Panc1 (cell line): ENCODE measurements around the gene FAM81A. TPM values are rescaled to one million over a fixed set of nuclear protein-coding genes. Genes with fewer than 3 reads are reported as not detected.

Experiments
- ATAC-seq: fragments of 200-7000 bp; cut with Tn5 transposase; 2 replicates; pipeline ENCODE4 v1.9.1; 2020; ENCODE audit warnings: mild to moderate bottlenecking, moderate library complexity
- BruUV-seq: library from RNA; stranded (reverse); fragments of 400-500 nt; replicated peaks from 2 replicates; lab custom pipeline; 2021; lab: Mats Ljungman, UMichigan
- CTCF ChIA-PET: fragments of 300-600 bp; sonication (Branson Sonifier 250); formaldehyde crosslinking; loops from one replicate; lab custom pipeline; 2022; ENCODE audit warnings: antibody characterized with exemption; lab: Charles Lee
- POLR2A ChIA-PET: fragments of 300-600 bp; sonication (Branson Sonifier 250); formaldehyde crosslinking; loops from one replicate; lab custom pipeline; 2022; ENCODE audit warnings: antibody characterized with exemption; lab: Charles Lee
- DNase-seq: peaks from one replicate; pipeline ENCODE4 v3.0.0-alpha.2; 2010; ENCODE audit warnings: low read depth, low spot score
- H3K27ac ChIP-seq: 2 replicates; pipeline ENCODE4 v1.5.1; 2011; ENCODE audit warnings: mild to moderate bottlenecking, low read length, inconsistent platforms
- H3K27me3 ChIP-seq: fragments of 200-500 bp; sonication (Bioruptor generic); 2 replicates; pipeline ENCODE4 v1.6.0; 2014; ENCODE audit warnings: low read length, inconsistent platforms; ENCODE audit not compliant: control insufficient read depth, insufficient read depth
- H3K36me3 ChIP-seq: fragments of 200-500 bp; sonication (Bioruptor generic); 2 replicates; pipeline ENCODE4 v1.5.1; 2014; ENCODE audit warnings: inconsistent platforms, mild to moderate bottlenecking, low read length, moderate library complexity; ENCODE audit not compliant: control insufficient read depth, insufficient read depth
- H3K4me1 ChIP-seq: 2 replicates; pipeline ENCODE4 v1.5.1; 2011; ENCODE audit warnings: inconsistent platforms, mild to moderate bottlenecking, low read length, moderate library complexity; ENCODE audit not compliant: control insufficient read depth, insufficient read depth
- H3K4me3 ChIP-seq, 2 experiments: 2 replicates each; pipeline ENCODE4 v1.5.1; 2011 to 2012; ENCODE audit warnings: low read depth in 2 of 2, low read length in 2 of 2, mild to moderate bottlenecking in 2 of 2, inconsistent platforms in 1 of 2, moderate library complexity in 1 of 2
- H3K9me3 ChIP-seq: fragments of 200-500 bp; sonication (Bioruptor generic); 2 replicates; pipeline ENCODE4 v1.5.1; 2014; ENCODE audit warnings: low read depth, mild to moderate bottlenecking, inconsistent platforms, low read length, moderate library complexity; ENCODE audit not compliant: control insufficient read depth, insufficient read depth
- CTCF ChIP-seq: fragments of 450-650 bp; IDR thresholded peaks from 2 replicates; pipeline ENCODE4 v1.5.1; 2017; ENCODE audit warnings: mild to moderate bottlenecking
- POLR2AphosphoS5 ChIP-seq: IDR thresholded peaks from 2 replicates; pipeline ENCODE4 v1.6.1; 2012; ENCODE audit warnings: mild to moderate bottlenecking, low read depth, low read length, moderate library complexity
- REST ChIP-seq, 2 experiments: IDR thresholded peaks; 2 replicates each; pipeline ENCODE4 v1.6.1; 2011 to 2012; ENCODE audit warnings: low read depth in 2 of 2, control low read depth in 1 of 2, low read length in 1 of 2, mild to moderate bottlenecking in 1 of 2, moderate library complexity in 1 of 2; ENCODE audit not compliant: insufficient read depth in 1 of 2
- SIN3A ChIP-seq: IDR thresholded peaks from 2 replicates; pipeline ENCODE4 v1.6.1; 2012; ENCODE audit warnings: low read depth, mild to moderate bottlenecking, low read length, moderate library complexity, borderline replicate concordance; ENCODE audit not compliant: insufficient read depth
- TCF7L2 ChIP-seq: IDR thresholded peaks from 2 replicates; pipeline ENCODE4 v1.6.1; 2011; ENCODE audit warnings: mild to moderate bottlenecking, low read depth, low read length, inconsistent platforms
- in situ Hi-C: cut with HindIII; loops from 2 replicates; pipeline ENCODE4 v1.10.0; 2016; ENCODE audit warnings: low sequenced_read_pairs, low pct_unique_long_range_greater_than_20kb
- intact Hi-C: fragments of 100-400 bp; cut with micrococcal nuclease; formaldehyde crosslinking; loops from one replicate; pipeline ENCODE4 v1.10.0; 2022; ENCODE audit not compliant: unreplicated experiment
- total RNA-seq: library from RNA; stranded (reverse); gene quantifications from one replicate; pipeline ENCODE4 v1.2.1, GENCODE V29; 2021; ENCODE audit not compliant: unreplicated experiment

FAM81A gene
- total RNA-seq, 1 experiment from 2014 or later, result 7.3 TPM

- no peak for ATAC-seq
- H3K36me3 ChIP-seq, result no peaks in the 10 kb centered on the region
- in situ Hi-C loops (no loop called here), intact Hi-C loops (no loop called here)
- no TSS peak for BruUV-seq
- H3K27ac ChIP-seq, result no peak overlapping the region
- H3K4me3 ChIP-seq, result no peak overlapping the region
- DNase-seq, result no peak
- no peak for TF ChIP-seq SIN3A
- no peak for TF ChIP-seq TCF7L2
- no peak for TF ChIP-seq POLR2AphosphoS5
- TF ChIP-seq REST (IDR thresholded peaks at IDR 0.05; ENCODE audit: insufficient read depth in 1 of 2, low read depth in 2 of 2, low read length in 1 of 2), result no peak
- no peak for TF ChIP-seq CTCF
- POLR2A ChIA-PET, result interaction anchor here (0.5 kb wide), 1 partner anchor 15 kb away, joined by 5 read pairs; no protein-coding TSS in a partner anchor
- no peaks in the 10 kb centered on the region for H3K27me3 ChIP-seq
- no peaks in the 10 kb centered on the region for H3K9me3 ChIP-seq
- H3K4me1 ChIP-seq, result no peaks in the 10 kb centered on the region
- CTCF ChIA-PET, result no interaction called here
Observed at GRCh38 chr15:59406446-59406845, 31.5 kb upstream of the FAM81A start.

- ATAC-seq (no peak), DNase-seq (no peak)
- Histone ChIP-seq H3K27ac (no peak overlapping the region), H3K4me3 (no peak overlapping the region), H3K4me1 (0 out of 2 replicates have a peak, but pooled peaks cover 3% of the 10 kb centered on the region), H3K27me3 (no peaks in the 10 kb centered on the region), H3K9me3 (no peaks in the 10 kb centered on the region), H3K36me3 (no peaks in the 10 kb centered on the region)
- TF ChIP-seq POLR2AphosphoS5 (no peak), SIN3A (no peak), TCF7L2 (no peak), CTCF (no peak), REST (IDR thresholded peaks at IDR 0.05; ENCODE audit: insufficient read depth in 1 of 2, low read depth in 2 of 2, low read length in 1 of 2) (no peak)
- ChIA-PET POLR2A (no interaction called here), CTCF (no interaction called here)
- in situ Hi-C loops (no loop called here), intact Hi-C loops (no loop called here)
- BruUV-seq, result no TSS peak
Observed at GRCh38 chr15:59407946-59408345, 30.0 kb upstream of the FAM81A start.
